ENCODE data around the gene NR4A1.
"Not testable (repeated sequence)": the region's sequence is repeated elsewhere in the genome, so short reads cannot be mapped to it uniquely, and the experiment has no call there.

NR4A1 gene

DNA sequence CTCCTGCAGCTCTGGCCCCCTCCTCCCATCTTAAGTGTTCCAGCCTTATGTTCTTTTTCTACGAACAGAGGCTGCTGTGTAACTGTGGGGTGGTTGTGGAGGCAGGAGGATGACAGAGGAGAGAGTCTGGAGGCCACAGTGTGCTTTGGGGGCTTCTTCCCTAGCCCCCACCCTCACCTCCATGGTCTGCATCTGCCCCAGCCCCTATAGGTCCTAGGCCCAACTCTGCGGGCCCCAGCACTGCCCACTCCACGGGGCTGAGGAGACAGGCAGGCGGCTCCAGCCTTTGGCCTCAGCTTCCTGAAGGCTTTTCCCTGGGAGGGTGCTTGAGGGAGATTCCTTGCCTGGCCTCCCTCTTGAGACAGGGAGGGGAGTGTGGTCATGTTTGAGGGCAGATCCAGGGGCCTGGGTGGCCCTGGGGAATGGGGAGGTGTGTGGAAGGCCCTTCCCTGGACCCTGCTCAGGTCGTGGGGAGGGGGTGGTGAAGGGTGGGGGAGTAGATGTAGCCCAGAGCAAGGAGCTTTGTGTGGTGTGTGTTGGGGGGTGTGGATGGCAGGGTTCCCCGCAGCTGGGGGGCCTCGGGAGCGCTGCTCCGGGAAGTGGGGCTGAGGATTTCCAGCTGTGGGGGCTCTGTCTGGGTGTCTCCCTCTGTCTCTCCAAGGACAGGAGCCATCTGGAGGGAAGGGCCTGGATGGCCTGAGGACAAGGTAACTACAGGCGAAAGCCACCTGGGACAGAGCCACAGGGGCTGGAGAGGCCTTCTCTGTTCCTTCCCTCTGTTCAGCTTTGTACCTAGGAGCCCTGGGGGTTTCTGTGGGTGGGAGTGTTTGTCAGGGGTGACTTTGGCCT is 29.4 kb downstream of the NR4A1 start:
- DNase-seq = no peak

DNA sequence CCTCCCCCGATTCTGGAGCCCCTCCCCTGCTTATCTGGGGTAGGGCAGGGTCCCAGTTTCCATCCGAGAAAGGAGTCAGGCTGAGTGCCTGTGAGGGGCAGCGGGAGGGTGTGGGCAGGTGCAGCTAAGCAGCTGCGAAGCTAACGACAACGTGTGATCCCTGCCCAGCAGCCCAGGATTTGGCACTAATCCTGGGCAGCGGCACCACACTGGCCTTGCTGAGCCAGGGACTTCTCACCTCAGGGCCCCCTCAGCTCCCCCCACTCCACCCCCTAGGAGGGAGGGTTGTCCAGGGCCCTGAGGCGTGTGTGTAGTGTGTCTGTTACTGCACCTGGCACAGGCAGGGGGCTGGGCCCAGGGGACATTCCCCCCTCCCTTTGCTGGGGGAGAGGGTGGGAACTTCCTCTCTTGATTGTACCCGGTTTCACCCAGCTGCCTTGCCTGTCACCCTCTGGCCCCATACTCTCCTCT is 30.1 kb downstream of the NR4A1 start:
- peak; percentile 80 for DNase-seq

DNA sequence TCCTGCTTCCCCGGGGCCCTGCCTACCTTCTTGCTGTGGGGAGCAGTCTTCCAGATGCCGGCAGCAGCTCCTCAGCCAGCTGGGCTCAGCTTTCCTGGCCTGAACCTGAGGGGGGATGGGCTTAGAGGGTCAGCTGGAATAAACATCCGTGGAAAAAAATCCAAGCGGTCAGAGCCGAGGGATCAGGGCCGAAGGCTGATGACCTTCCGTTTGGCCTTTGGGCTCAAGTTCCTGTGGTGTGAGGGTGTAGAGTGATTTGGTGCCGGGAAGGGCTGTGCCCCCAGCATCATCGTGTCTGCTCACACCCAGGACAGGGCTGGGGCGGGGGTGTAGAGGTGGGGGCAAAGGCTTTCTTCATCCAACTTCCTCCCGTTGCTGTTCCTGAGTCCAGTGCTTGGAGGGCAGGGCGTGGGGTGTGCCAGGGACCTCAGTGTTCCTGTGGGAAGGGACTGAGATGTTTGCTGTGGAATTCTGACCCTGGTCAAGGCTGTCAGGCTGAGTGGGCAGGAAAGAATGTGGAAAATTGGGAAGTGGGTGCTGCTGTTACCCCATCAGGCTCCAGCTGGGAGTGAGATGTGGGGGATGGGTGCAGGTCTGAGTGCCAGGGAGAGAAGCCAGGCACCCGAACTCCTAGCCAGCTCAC is 30.9 kb downstream of the NR4A1 start:
- peak; percentile 13 for DNase-seq

DNA sequence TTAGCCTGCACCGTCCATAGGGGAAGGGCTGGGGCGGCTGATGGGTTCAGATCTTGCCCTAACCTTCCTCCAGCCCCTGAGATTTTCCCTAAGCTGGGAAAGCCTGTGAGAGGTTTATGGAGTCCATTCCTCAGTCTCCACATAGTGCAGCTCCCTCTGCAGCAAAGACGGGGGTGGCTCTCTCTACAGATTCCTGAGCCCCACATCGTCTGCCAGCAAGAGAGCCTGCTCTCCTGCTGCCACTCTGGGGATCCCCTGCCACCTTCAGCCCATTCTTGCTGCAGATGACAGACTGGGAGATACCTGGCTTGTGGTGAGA is 31.4 kb downstream of the NR4A1 start:
- no peak for DNase-seq

DNA sequence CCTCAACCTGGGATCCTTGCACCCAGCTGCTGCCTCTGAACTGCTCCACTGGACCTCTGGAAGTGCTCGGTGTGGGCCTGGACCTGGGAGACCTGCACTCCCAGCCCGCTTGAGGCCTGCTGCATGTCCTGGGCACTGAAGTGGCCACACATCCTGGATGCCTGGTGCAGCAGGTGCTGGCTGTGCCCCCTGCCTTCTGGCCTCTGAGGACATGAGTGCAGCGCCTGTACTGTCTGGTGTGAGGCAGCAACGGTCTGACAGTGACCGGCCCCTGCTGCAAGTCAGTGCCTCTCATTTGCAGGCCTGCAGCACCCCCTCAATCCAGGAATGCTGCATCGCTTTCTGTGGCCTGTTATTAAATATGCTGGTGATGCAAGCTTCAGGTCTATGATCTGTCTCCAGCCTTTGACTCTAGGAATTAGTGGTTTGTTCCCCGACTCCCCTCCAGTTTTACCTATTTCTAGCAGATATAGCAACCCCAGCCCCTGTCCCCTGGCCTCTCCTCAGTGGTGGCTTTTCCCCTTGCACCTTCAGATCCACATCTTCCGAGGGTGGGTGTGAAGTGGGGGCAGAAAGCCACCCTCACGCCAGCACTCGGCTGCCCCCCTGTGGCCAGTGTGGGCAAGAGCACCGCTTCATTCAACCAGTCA is 31.9 kb downstream of the NR4A1 start:
- DNase-seq = peak; percentile 66

DNA sequence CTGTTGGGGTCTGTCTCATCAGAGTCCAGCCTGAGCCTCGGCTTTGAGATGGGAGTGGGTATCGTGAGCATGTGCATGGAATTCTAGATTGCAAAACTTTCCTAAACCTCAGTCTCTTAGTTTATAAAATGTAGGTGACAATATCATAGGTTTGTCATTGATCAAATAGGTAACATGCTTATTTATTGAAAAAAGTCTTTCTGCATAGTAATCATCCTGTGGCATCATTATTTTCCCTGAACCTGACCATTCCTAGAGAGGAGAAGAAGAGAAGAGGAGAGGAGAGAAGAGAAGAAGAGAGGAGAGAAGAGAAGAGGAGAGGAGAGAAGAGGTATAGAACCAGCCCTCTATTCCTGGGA is 32.4 kb downstream of the NR4A1 start:
- DNase-seq = no peak

DNA sequence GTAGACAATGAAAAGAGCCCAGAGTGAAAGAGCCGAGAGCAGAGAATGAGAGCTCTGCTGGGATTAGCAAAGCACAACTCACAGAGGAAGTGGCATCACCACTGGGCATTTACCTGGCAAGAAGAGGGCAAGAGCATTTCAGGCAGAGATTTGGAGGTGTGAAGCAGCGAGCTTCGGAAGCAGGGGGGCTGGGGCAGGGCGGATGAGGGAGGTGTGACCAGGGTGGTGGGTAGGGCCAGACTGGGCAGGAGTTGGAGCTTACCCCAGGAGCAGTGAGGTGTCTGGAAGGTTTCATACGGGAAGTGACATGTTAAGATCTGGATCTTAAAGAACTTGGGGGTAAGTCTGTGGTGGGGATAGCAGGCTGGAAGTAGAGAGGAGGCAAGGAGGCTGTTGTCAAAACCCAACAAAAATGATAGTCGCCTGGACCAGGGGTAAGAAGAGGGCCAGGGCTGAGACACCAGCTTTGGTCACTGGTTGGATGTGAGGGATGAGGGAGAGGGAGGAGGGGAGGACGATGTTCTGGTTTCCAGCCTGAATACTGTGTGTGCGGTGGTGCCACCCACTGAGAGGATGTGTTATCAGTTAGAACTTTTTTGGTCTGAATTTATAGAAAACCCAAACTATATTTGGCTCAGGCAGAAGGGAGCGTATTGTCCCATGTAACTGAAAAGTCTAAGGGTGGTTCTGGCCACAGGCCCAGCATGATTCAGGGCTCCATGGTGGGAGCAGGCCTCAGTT is 33.4 kb downstream of the NR4A1 start:
- peak; percentile 10 for DNase-seq

DNA sequence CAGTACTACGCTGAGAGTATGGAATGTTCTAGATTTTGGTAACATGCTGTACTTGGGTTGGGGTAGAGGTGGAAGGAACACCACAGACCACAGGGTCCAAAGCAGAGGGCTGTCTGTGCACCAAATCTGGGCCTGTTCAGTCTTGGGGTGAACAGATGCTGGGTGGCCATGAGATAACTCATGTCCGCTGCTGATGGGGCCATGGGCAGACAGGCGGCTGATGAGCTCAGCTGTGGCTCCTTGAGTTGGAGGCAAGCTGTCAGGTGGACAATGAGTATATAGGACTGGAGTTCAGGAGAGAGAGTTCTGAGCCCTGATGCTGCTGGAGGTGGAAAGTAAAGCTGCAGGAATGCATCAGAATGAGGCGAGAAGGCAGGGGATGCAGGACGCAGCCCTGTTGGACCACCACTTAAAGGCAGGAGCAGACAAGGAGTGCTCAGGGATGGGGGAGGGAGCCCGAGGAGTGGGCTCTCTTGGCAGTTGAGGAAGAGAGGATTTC is 34.5 kb downstream of the NR4A1 start:
- peak; percentile 10 for DNase-seq

DNA sequence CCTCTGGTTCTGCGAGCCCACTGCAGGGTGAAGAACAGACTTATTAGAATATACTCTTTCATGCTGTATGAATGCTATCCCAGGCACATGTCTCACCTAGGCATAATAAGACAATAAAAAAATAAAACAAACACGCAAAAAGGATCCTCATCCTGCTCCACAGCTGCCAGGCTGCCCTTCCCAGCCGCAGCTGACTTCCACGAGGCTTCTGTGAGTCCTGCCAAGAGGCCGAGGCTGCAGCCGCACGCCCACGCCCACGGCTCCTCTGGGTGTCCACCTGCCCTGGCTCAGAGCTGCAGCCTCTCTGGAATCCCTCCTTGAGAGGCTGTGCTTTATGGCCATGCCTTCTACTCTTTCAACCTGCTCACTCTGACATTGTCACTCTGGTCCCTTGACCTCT is 35.1 kb downstream of the NR4A1 start:
- no peak for DNase-seq

DNA sequence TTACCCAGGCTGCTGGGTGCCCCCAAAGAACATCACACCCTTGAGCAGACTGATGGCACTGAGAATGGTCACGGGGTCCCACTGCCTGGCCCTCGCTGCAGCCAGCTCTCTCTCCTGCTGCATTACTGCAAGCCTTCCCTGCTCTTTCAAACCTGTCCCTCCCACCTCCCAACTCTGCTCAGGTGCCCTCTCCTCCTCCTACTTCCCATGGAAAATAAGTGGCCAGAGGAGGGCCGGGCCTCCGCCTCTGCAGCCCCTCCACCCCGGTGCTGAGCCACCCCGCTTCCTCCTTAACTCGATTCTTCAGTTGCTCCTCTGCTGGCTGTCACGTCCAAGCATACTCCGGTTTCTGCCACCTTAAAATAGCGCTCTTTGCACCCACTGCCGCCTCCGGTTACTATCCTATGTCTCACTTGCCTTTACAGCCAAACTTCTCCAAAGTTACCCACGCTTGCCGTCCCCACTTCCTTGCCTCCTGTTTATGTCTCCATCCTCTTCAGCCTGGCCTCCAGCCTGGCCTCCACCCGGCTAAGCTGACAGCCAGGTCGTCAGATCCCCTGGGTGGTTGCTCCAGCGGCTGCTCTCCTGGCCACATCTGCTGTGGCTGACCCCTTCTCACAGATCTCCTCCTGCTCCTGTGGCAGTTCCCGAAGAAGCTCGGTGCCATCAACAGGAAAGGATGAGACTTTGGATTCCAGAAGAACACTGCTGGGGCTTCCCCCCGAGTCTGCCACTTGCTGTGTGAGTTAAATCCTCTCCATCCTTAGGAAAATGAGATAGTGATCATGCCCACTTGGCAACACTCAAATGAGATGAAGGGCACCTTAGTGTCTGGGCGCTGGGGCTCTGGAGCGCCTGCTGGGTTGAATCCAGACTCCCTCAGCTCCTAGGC is 35.9 kb downstream of the NR4A1 start:
- no peak for DNase-seq

DNA sequence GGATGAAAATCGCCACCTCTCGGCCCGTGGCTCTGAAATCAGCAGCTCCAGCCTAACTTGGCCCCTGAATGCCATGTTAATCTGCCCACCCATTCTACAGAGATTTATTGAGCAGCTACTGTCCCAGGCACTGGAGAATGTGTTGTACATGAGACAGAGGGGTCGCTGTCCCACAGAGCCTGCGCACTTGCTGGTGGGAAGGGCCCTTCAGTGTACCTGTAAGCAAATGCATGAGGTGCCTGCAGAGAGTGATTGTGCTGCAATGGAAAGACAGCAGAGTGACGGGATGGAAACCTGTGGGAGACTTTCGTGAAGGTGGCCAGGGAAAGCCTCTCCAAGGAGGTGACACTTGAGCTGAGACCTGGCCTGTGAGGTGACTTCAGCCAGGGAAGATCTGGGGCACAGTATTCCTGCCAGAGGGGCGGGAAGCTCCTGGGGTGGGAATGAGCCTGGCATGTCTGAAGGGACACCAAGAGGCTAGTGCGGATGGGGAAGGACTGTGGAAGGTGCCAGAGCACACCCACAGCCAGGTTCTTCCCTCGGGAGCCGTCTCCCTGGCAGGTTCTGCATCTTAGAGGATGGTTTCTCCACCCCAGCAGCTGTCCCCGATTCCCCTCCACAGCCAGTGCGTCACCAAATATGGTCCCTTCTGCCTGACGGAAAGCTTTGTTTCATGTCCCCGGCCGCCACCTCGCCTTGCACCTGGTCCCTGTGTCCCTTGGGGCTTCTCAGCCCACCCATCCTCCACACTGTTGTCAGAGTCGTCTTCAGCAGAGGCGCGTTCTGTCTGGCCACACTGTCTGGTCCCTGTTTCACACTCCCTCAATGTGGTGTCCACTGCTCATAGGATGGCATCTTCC is 36.9 kb downstream of the NR4A1 start:
- peak; percentile 46 for DNase-seq

DNA sequence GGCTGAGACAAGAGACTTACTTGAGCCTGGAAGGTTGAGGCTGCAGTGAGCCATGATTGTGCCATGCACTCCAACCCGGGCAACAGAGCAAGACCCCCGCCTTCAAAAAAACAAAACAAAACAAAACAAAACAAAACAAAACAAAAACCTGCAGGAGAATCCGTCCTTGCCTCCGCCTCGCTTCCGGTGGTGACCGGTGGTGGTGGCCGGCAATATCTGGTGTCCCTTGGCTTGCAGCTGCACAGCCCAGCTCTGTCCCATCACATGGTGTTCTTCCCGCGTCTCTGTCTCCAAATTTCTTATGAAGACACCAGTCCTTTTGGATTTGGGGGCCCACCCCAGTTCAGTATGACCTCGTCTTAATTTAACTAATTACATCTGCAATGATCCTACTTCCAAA is 38.2 kb downstream of the NR4A1 start:
- no peak for DNase-seq

DNA sequence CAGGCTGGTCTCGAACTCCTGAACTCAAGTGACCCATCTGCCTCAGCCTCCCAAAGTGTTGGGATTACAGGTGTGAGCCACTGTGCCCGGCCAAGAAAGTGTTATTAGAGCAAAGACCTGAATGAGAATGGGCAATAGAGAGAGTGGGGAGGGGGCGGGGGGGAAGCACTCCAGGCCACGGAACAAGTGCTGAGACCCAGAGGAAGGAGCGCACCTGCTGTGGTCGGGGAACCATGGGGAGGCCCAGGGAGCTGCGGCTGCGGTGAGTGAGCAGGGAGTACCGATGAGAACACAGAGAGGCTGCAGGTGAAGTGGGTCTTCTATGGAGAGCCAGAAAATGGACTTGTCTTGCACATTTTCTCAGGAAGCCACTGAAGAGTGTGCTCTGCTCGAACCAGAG is 39.0 kb downstream of the NR4A1 start:
- DNase-seq = no peak

DNA sequence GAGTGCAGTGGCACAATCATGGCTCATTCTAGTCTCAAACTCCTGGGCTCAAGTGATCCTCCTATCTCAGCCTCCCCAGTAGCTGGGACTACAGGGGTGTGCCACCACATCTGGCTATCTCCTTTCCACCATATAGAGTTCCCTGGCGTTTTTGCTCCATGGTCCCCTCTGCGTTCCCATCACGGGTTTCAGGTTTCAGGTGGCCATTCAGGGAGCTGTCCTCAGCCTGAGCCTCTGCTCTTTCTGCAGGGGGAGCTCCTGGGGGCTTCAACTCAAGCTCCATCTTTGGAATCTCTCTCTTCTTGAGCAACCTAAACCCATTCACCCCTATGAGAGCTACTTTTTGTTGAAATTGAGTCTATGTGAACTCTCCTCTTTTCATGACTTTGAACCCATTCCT is 39.8 kb downstream of the NR4A1 start:
- DNase-seq = no peak

DNA sequence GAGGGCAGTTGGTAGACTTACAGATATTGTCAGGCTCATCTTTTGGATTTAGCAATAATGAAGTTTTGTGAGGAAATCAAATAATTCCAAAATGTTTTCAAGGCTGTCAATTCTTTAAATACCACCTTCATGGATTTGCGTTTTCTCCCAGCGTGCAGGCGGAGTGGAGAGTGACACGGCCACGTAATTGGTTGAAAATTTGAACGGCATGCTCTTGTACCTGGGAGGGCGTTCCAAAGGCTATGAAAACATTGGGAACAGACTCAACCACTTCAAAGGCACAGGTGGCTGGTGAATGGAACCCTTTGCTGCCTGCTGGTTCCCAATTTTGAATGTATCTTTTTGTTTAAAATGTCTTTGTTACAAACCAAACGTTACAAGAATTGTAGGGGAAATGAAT is 40.6 kb downstream of the NR4A1 start:
- DNase-seq = no peak

DNA sequence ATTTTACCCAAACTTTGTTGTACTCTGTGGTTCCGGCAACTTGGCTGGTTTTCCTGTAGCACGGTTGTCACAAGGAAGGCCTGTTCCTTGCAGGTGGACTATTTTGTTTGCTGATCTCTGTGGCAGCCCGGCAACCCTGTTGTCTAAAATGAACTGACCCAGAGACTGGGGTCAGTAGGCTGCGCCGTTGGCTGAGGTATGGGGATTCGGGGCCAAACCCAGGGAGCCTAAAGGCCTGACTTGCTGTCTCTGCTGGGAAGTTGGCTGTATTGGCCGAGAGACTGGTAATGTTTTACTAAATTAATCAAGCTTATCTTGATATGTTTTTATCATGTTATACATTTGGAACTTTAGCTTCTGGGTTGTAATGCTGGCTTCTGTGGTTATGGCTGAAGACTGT is 42.1 kb downstream of the NR4A1 start:
- no peak for DNase-seq

DNA sequence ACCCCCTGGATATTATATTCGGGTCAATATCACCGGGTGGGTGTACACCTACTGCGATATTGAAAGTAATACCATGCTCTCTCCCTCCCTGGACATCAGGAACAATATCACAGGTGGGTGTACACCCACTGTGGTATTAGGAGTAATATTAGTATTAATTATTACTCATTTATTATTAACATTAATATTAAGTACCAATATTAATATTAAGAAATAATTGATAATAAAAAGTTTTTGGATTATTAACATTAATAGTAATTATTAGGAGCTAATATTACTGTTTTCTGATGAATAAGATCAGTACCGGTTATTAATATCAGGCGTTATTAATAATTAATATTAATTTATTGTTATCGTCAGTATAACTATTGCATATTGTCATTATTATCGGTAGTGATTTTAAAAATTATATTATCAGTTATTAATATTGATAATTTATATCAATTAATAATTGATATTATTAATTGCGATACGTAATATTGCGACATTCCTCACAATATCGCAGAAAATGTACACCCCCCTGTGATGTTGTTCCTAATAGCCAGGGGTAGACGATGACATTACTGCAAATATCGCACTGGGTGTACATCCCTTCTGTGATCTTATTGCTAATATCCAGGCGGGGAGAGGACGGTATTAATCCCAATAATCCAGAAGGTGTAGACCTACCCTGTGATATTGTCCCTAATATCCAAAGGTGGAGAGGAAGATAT is 45.2 kb downstream of the NR4A1 start:
- DNase-seq = no peak

DNA sequence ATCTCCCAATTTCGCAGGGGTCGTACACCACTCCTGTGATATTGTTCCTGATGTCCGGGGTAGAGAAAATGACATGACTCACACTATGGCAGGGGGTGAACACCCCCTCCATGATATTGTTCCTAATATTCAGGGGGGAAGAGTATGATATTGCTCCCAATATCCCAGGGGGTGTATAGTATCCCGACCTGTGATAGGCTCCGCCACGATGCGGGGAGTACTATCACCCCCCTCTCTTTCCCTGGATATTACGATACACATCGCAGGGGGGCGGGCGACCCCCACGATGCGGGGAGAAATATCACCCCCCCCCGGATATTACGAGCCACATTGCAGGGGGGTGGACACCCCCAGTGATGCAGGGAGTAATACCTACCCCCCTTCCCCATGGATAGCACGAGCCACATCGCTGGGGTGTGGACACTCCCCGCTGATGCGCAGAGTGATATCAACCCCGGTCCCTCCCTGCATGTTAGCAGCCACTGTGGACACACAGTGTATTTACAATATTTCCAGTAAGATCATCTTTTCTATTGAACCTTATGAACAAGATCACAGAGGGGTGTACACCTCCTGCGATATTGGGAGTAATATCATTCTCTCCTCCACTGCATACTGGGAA is 45.9 kb downstream of the NR4A1 start:
- no peak for DNase-seq

DNA sequence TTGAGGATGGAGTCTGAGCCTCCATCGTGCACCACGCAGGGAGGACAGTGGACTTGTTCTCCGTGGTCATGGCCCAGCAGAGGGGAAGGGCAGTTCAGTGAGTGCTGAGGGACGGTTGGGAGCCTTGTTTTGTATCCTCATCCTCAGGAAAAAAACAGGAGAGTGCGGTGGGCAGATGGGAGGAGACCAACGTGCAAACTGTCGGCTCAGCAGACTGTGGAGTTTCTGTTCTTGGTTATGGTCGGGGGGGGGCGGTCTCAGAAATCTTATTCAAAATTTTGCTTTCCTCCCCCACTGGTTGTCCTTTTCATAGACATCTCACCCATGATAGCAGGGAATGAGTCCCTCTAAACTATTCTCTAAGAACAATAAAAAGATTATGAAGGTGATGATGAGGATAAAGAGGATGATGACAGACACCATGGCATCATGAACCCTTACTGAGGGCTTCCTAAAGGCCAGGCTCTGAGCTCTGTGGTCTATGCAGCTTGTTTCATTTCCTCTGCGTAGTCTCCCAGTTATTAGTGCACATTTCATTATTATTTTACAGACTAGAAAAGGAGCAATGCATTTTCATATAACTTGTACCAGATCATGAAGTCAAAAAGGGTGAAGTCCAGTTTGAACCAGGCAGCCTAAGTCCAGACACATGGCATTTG is 53.3 kb downstream of the NR4A1 start:
- not testable (repeated sequence) for DNase-seq

Data from CD4-positive, alpha-beta T cell treated with Interleukin-15 for 1 hour (primary cell).